Aorta (tissue), 5 donors: ENCODE measurements around the gene OSBPL1A. TPM values are rescaled to one million over a fixed set of nuclear protein-coding genes. Genes with fewer than 3 reads are reported as not detected.

Experiments used
- ATAC-seq: fragments of 200-7000 bp; cut with Tn5 transposase; one replicate; pipeline ENCODE4 v1.9.1; 2022; ENCODE audit warnings: moderate library complexity; ENCODE audit not compliant: low FRiP score
- DNase-seq, 2 donors: peaks; one replicate each; pipeline ENCODE4 v3.0.0-alpha.2; 2020
- H3K27ac ChIP-seq, 2 donors: one replicate each; pipeline ENCODE4 v1.5.1; 2013; ENCODE audit warnings: low read length in 2 of 2, mild to moderate bottlenecking in 2 of 2, moderate library complexity in 2 of 2, control low read depth in 1 of 2, inconsistent platforms in 1 of 2, low read depth in 1 of 2
- H3K27me3 ChIP-seq, 2 donors: one replicate each; pipeline ENCODE4 v1.6.1; 2013; ENCODE audit warnings: control low read depth in 1 of 2, low read length in 1 of 2, mild to moderate bottlenecking in 1 of 2, moderate library complexity in 1 of 2; ENCODE audit not compliant: insufficient read depth in 2 of 2, control insufficient read depth in 1 of 2
- H3K36me3 ChIP-seq, 2 donors: one replicate each; pipeline ENCODE4 v1.6.1; 2013; ENCODE audit warnings: control low read depth in 1 of 2, low read length in 1 of 2, mild to moderate bottlenecking in 1 of 2; ENCODE audit not compliant: insufficient read depth in 2 of 2, control insufficient read depth in 1 of 2
- H3K4me1 ChIP-seq, 2 donors: one replicate each; pipeline ENCODE4 v1.6.1; 2013; ENCODE audit warnings: low read length in 2 of 2, control low read depth in 1 of 2, mild to moderate bottlenecking in 1 of 2, moderate library complexity in 1 of 2; ENCODE audit not compliant: insufficient read depth in 2 of 2, control insufficient read depth in 1 of 2
- H3K4me3 ChIP-seq, 2 donors: one replicate each; pipeline ENCODE4 v1.5.1; 2013; ENCODE audit warnings: low read length in 2 of 2, control low read depth in 1 of 2, mild to moderate bottlenecking in 1 of 2
- H3K9me3 ChIP-seq: one replicate; pipeline ENCODE4 v1.6.1; 2013; ENCODE audit warnings: mild to moderate bottlenecking, low read length; ENCODE audit not compliant: control insufficient read depth
- WGBS, 2 donors: extraction: QIAGEN DNeasy Blood & Tissue Kit; methylation state at CpG; one replicate each; pipeline ENCODE4 v1.1.7; 2013; 5-methylcytosine and 5-hydroxymethylcytosine counted together
- intact Hi-C, 2 donors: fragments of 100-400 bp; cut with DNase I; formaldehyde crosslinking; loops; one replicate each; pipeline versions ENCODE4 v1.14.2 to v1.15.0; 2022
- polyA plus RNA-seq, 2 donors: library from polyadenylated mRNA; stranded (reverse); fragments of 200-250 nt; gene quantifications; one replicate each; pipeline ENCODE4 v1.2.3, GENCODE V29; 2013
- total RNA-seq, 2 donors: library from RNA; stranded (reverse); fragmentation: NEBNext Ultra II Directional; extraction: Animal tissue kit (Norgen Biotek cat#: 25700); gene quantifications; one replicate each; pipeline ENCODE4 v1.2.1, GENCODE V29; 2021
- donor health status: healthy with polysubstance abuse.
- donor health status: Bipolar disorder and iron deficiency.
- donor health status: DM: no; HTN: no; CAD: no.
- donor health status: DM: no; HTN: no; CAD: no.
- donor health status: DM: yes; HTN: yes; CAD: no.

The OSBPL1A gene
- total and polyA plus RNA-seq, 4 donors = 21.7 to 47.4 (median 37.1) TPM

- Histone ChIP-seq H3K36me3 (no peaks in the 10 kb centered on the region), H3K4me3 (no peak overlapping the region), H3K4me1 (no peaks in the 10 kb centered on the region), H3K9me3 (peaks cover 1% of the 10 kb centered on the region), H3K27ac (no peak overlapping the region), H3K27me3 (no peaks in the 10 kb centered on the region)
- DNase-seq (no peak), ATAC-seq (no peak)
- intact Hi-C loops = no loop called here
- WGBS, 2 donors = 83 to 92% methylated on average over 2 of the region's 2 CpGs
These were observed 10.9 kb upstream of the OSBPL1A start for GRCh38 chr18:24408496-24408895.

- intact Hi-C loops = no loop called here
- WGBS, 2 donors = 80 to 83% methylated on average over 3 of the region's 3 CpGs
- Histone ChIP-seq H3K4me3 (no peak overlapping the region), H3K4me1 (no peaks in the 10 kb centered on the region), H3K36me3 (no peaks in the 10 kb centered on the region), H3K9me3 (peaks cover 1% of the 10 kb centered on the region), H3K27me3 (no peaks in the 10 kb centered on the region), H3K27ac (no peak overlapping the region)
- DNase-seq (no peak), ATAC-seq (no peak)
These were observed 7.0 kb upstream of the OSBPL1A start for GRCh38 chr18:24404591-24404990.

GRCh38 chr18:24403076-24403475 is 5.5 kb upstream of the OSBPL1A start:
- Histone ChIP-seq H3K27me3 (no peaks in the 10 kb centered on the region), H3K4me3 (no peak overlapping the region), H3K27ac (no peak overlapping the region), H3K4me1 (no peaks in the 10 kb centered on the region), H3K9me3 (peaks cover 1% of the 10 kb centered on the region), H3K36me3 (no peaks in the 10 kb centered on the region)
- intact Hi-C loops = no loop called here
- ATAC-seq = no peak
- 62 to 73% methylated on average over 5 of the region's 5 CpGs for WGBS, 2 donors
- DNase-seq = no peak

- no peak overlapping the region for H3K27ac ChIP-seq
- H3K27me3 ChIP-seq = no peaks in the 10 kb centered on the region
- WGBS, 2 donors = 88 to 89% methylated on average over 6 of the region's 6 CpGs
- no peaks in the 10 kb centered on the region for H3K4me1 ChIP-seq
- no peaks in the 10 kb centered on the region for H3K36me3 ChIP-seq
- H3K9me3 ChIP-seq = peaks cover 1% of the 10 kb centered on the region
- DNase-seq = no peak
- intact Hi-C loops = no loop called here
- H3K4me3 ChIP-seq = no peak overlapping the region
- no peak for ATAC-seq
These were observed 4.7 kb upstream of the OSBPL1A start for GRCh38 chr18:24402209-24402785.

- Histone ChIP-seq H3K27ac (no peak overlapping the region), H3K4me1 (no peaks in the 10 kb centered on the region), H3K27me3 (no peaks in the 10 kb centered on the region), H3K4me3 (no peak overlapping the region), H3K36me3 (no peaks in the 10 kb centered on the region), H3K9me3 (peaks cover 1% of the 10 kb centered on the region)
- WGBS, 2 donors = 82 to 90% methylated on average over 2 of the region's 2 CpGs
- DNase-seq (no peak), ATAC-seq (no peak)
- intact Hi-C loops = no loop called here
These were observed 3.0 kb upstream of the OSBPL1A start for GRCh38 chr18:24400587-24400986.

- DNase-seq = no peak
- Histone ChIP-seq H3K27ac (no peak overlapping the region), H3K36me3 (no peaks in the 10 kb centered on the region), H3K4me1 (no peaks in the 10 kb centered on the region), H3K27me3 (no peaks in the 10 kb centered on the region), H3K9me3 (no peaks in the 10 kb centered on the region), H3K4me3 (no peak overlapping the region)
- no peak for ATAC-seq
- WGBS, 2 donors = 93 to 94% methylated on average over 15 of the region's 15 CpGs
- intact Hi-C loops = loop anchor here (2.0 to 10.0 kb wide), 3 partner anchors 28 to 956 kb away; partner anchors contain the start of genes ZNF521 (in 2 of the 2) and IMPACT (in 1 of the 2)
These were observed 916 bp upstream of the OSBPL1A start for GRCh38 chr18:24398540-24398939.

- no peaks in the 10 kb centered on the region for H3K36me3 ChIP-seq
- no peaks in the 10 kb centered on the region for H3K4me1 ChIP-seq
- H3K4me3 ChIP-seq = peak overlapping the region; percentile 14 to 82
- H3K9me3 ChIP-seq = no peaks in the 10 kb centered on the region
- intact Hi-C loops = loop anchor here (5.0 to 10.0 kb wide), 2 partner anchors 955 to 958 kb away; partner anchors contain the start of gene ZNF521 (in 2 of the 2)
- H3K27me3 ChIP-seq = no peaks in the 10 kb centered on the region
- 0% methylated on average over 37 to 50 of the region's 50 CpGs for WGBS, 2 donors
- H3K27ac ChIP-seq = peak overlapping the region in 1 of 2 donors; percentile 41
- ATAC-seq (peak; percentile 70), DNase-seq (peak; percentile 78)
These were observed 412 bp downstream of the OSBPL1A start for GRCh38 chr18:24397131-24397693.

GRCh38 chr18:24396082-24396633 is 1.5 kb downstream of the OSBPL1A start:
- Histone ChIP-seq H3K27me3 (no peaks in the 10 kb centered on the region), H3K9me3 (no peaks in the 10 kb centered on the region), H3K36me3 (no peaks in the 10 kb centered on the region), H3K4me1 (no peaks in the 10 kb centered on the region), H3K4me3 (no peak overlapping the region), H3K27ac (no peak overlapping the region)
- whole genome bisulfite sequencing, 2 donors = 89 to 91% methylated on average over 8 of the region's 8 CpGs
- ATAC-seq (no peak), DNase-seq (no peak)
- intact Hi-C loops = loop anchor here (5.0 to 10.0 kb wide), 2 partner anchors 956 to 959 kb away; partner anchors contain the start of gene ZNF521 (in 2 of the 2)
